Gastrocnemius medialis (tissue), 4 donors: ENCODE measurements around the gene SLC4A2.
A peak's percentile ranks its signal among the peaks of the same experiment; 100 is the strongest.

Experiments
- CTCF ChIP-seq, 5 experiments: fragments of 450-650 bp in 3 of 5; fragments of 200-600 bp in 2 of 5; sonication (generic) in 2 of 5; IDR thresholded peaks in 4 of 5; conservative IDR thresholded peaks in 1 of 5; 1 replicate in 4 of 5; 2 replicates in 1 of 5; pipeline ENCODE4 v1.5.1; 2016 to 2019; ENCODE audit warnings: antibody characterized with exemption in 5 of 5, mild to moderate bottlenecking in 3 of 5, moderate library complexity in 3 of 5
- POLR2A ChIP-seq, 2 donors: fragments of 450-650 bp; IDR thresholded peaks; one replicate each; pipeline ENCODE4 v1.6.1; 2017; ENCODE audit warnings: antibody characterized with exemption in 2 of 2, mild to moderate bottlenecking in 2 of 2, moderate library complexity in 2 of 2

GRCh38 chr7:151088856-151089699, 29.7 kb downstream of the SLC4A2 start:
- TF ChIP-seq CTCF (IDR thresholded peaks at IDR 0.05 in 4 of 5, conservative IDR thresholded peaks at IDR 0.05 in 1 of 5), result no peak
- peak in 1 of 2 donors; percentile 34 for TF ChIP-seq POLR2A (IDR thresholded peaks at IDR 0.05)
